Astrocyte (in vitro differentiated cells and primary cell): Measurements from ENCODE around the gene UBASH3A. TPM values are rescaled to one million over a fixed set of nuclear protein-coding genes. Genes with fewer than 3 reads are reported as not detected.
A peak's percentile ranks its signal among the peaks of the same experiment; 100 is the strongest.

ENCODE experiments used
- DNase-seq: peaks from one replicate; pipeline ENCODE4 v3.0.0-alpha.2; 2010; ENCODE audit warnings: low read depth
- FAIRE-seq: peaks from 2 replicates; lab custom pipeline; 2011; peaks lifted over from hg19 to GRCh38; lab: Jason Lieb, UNC
- H2AFZ ChIP-seq: 2 replicates; pipeline ENCODE4 v1.6.0; 2012; ENCODE audit warnings: low read depth, low read length, inconsistent platforms
- H3K27ac ChIP-seq: 2 replicates; pipeline ENCODE4 v1.5.1; 2011; ENCODE audit warnings: low read depth, low read length, inconsistent platforms
- H3K27me3 ChIP-seq: 2 replicates; pipeline ENCODE4 v1.6.0; 2011; ENCODE audit warnings: low read length, inconsistent platforms; ENCODE audit not compliant: insufficient read depth
- H3K36me3 ChIP-seq: 2 replicates; pipeline ENCODE4 v1.5.1; 2011; ENCODE audit warnings: low read length, inconsistent platforms; ENCODE audit not compliant: insufficient read depth
- H3K4me1 ChIP-seq: 2 replicates; pipeline ENCODE4 v1.5.1; 2011; ENCODE audit warnings: low read length, inconsistent platforms; ENCODE audit not compliant: insufficient read depth
- H3K4me2 ChIP-seq: 2 replicates; pipeline ENCODE4 v1.6.0; 2012; ENCODE audit warnings: low read length, inconsistent platforms
- H3K4me3 ChIP-seq: 2 replicates; pipeline ENCODE4 v1.5.1; 2011; ENCODE audit warnings: low read depth, mild to moderate bottlenecking, low read length, inconsistent platforms; ENCODE audit not compliant: insufficient read depth
- H3K79me2 ChIP-seq: 2 replicates; pipeline ENCODE4 v1.6.0; 2012; ENCODE audit warnings: mild to moderate bottlenecking, low read length, inconsistent platforms; ENCODE audit not compliant: insufficient read depth
- H3K9ac ChIP-seq: 2 replicates; pipeline ENCODE4 v1.6.0; 2012; ENCODE audit warnings: mild to moderate bottlenecking, low read length, inconsistent platforms
- H3K9me3 ChIP-seq: 2 replicates; pipeline ENCODE4 v1.5.1; 2012; ENCODE audit warnings: low read depth, mild to moderate bottlenecking, low read length, inconsistent platforms; ENCODE audit not compliant: insufficient read depth
- H4K20me1 ChIP-seq: 2 replicates; pipeline ENCODE4 v1.6.0; 2012; ENCODE audit warnings: low read length, inconsistent platforms; ENCODE audit not compliant: insufficient read depth
- H3K27ac Mint-ChIP-seq: one replicate; pipeline ENCODE4 v1.8.0; 2021; ENCODE audit warnings: mild to moderate bottlenecking, mixed read lengths; ENCODE audit not compliant: unreplicated experiment
- H3K27me3 Mint-ChIP-seq: one replicate; pipeline ENCODE4 v1.8.0; 2021; ENCODE audit warnings: low read depth, mixed read lengths; ENCODE audit not compliant: unreplicated experiment
- H3K36me3 Mint-ChIP-seq: one replicate; pipeline ENCODE4 v1.8.0; 2021; ENCODE audit warnings: low read depth, mixed read lengths; ENCODE audit not compliant: unreplicated experiment
- H3K4me1 Mint-ChIP-seq: one replicate; pipeline ENCODE4 v1.8.0; 2021; ENCODE audit warnings: low read depth, mixed read lengths; ENCODE audit not compliant: unreplicated experiment
- H3K4me3 Mint-ChIP-seq: one replicate; pipeline ENCODE4 v1.8.0; 2021; ENCODE audit warnings: mild to moderate bottlenecking, moderate library complexity, mixed read lengths; ENCODE audit not compliant: unreplicated experiment
- H3K9me3 Mint-ChIP-seq: one replicate; pipeline ENCODE4 v1.8.0; 2021; ENCODE audit warnings: mild to moderate bottlenecking, mixed read lengths; ENCODE audit not compliant: unreplicated experiment
- CTCF ChIP-seq: IDR thresholded peaks from 2 replicates; pipeline ENCODE4 v1.5.1; 2011; ENCODE audit warnings: low read depth, mild to moderate bottlenecking, inconsistent platforms, low read length, moderate library complexity; ENCODE audit not compliant: insufficient read depth
- EZH2 ChIP-seq: IDR thresholded peaks from 2 replicates; pipeline ENCODE4 v1.6.1; 2012; ENCODE audit warnings: mild to moderate bottlenecking, low read length, inconsistent platforms; ENCODE audit not compliant: insufficient read depth
- total RNA-seq: library from RNA; stranded (reverse); gene quantifications from 2 replicates; pipeline ENCODE4 v1.2.1, GENCODE V29; 2021

Gene UBASH3A
- total RNA-seq, 1 donor from 2014 or later: not detected

- Histone ChIP-seq H3K36me3 (no peaks in the 10 kb centered on the region), H3K27ac (no peak overlapping the region), H3K27me3 (no peaks in the 10 kb centered on the region), H3K9ac (no peak overlapping the region), H2AFZ (no peak overlapping the region), H4K20me1 (no peaks in the 10 kb centered on the region), H3K9me3 (peaks cover 2% of the 10 kb centered on the region), H3K4me1 (no peaks in the 10 kb centered on the region), H3K79me2 (no peaks in the 10 kb centered on the region), H3K4me2 (no peak overlapping the region), H3K4me3 (no peak overlapping the region)
- H3K36me3 Mint-ChIP-seq: peaks cover 1% of the 10 kb centered on the region
- no peak for FAIRE-seq
- no peak overlapping the region for H3K27ac Mint-ChIP-seq
- DNase-seq: no peak
- no peak for TF ChIP-seq EZH2
- peaks cover 4% of the 10 kb centered on the region for H3K4me1 Mint-ChIP-seq
- peaks cover 11% of the 10 kb centered on the region for H3K27me3 Mint-ChIP-seq
- H3K4me3 Mint-ChIP-seq: no peak overlapping the region
- no peaks in the 10 kb centered on the region for H3K9me3 Mint-ChIP-seq
Measured at GRCh38 chr21:42397746-42398394, 5.8 kb upstream of the UBASH3A start.

GRCh38 chr21:42398436-42399028 lies 5.2 kb upstream of the UBASH3A start:
- Mint-ChIP-seq H3K27ac (no peak overlapping the region), H3K4me3 (no peak overlapping the region), H3K4me1 (peaks cover 3% of the 10 kb centered on the region), H3K9me3 (no peaks in the 10 kb centered on the region), H3K36me3 (peaks cover 1% of the 10 kb centered on the region), H3K27me3 (peaks cover 11% of the 10 kb centered on the region)
- Histone ChIP-seq H3K27me3 (no peaks in the 10 kb centered on the region), H3K79me2 (no peaks in the 10 kb centered on the region), H3K9ac (no peak overlapping the region), H4K20me1 (no peaks in the 10 kb centered on the region), H2AFZ (no peak overlapping the region), H3K4me1 (no peaks in the 10 kb centered on the region), H3K9me3 (peaks cover 2% of the 10 kb centered on the region), H3K27ac (no peak overlapping the region), H3K4me3 (no peak overlapping the region), H3K36me3 (no peaks in the 10 kb centered on the region), H3K4me2 (no peak overlapping the region)
- TF ChIP-seq CTCF (no peak), EZH2 (no peak)
- FAIRE-seq (no peak), DNase-seq (no peak)

- no peak for TF ChIP-seq CTCF
- Histone ChIP-seq H3K27me3 (no peaks in the 10 kb centered on the region), H3K79me2 (no peaks in the 10 kb centered on the region), H3K9ac (no peak overlapping the region), H3K4me3 (no peak overlapping the region), H2AFZ (no peak overlapping the region), H3K27ac (no peak overlapping the region), H4K20me1 (no peaks in the 10 kb centered on the region), H3K36me3 (no peaks in the 10 kb centered on the region), H3K4me2 (no peak overlapping the region), H3K4me1 (no peaks in the 10 kb centered on the region), H3K9me3 (peaks cover 2% of the 10 kb centered on the region)
- Mint-ChIP-seq H3K4me3 (no peak overlapping the region), H3K27me3 (peaks cover 11% of the 10 kb centered on the region), H3K9me3 (no peaks in the 10 kb centered on the region), H3K36me3 (no peaks in the 10 kb centered on the region), H3K4me1 (peaks cover 3% of the 10 kb centered on the region), H3K27ac (peak overlapping the region; percentile 86)
- DNase-seq (peak; percentile 65), FAIRE-seq (no peak)
Measured at GRCh38 chr21:42400525-42400924, 3.2 kb upstream of the UBASH3A start.
